HepG2 (cell line): ENCODE measurements around the gene OOSP3. TPM values are rescaled to one million over a fixed set of nuclear protein-coding genes. Genes with fewer than 3 reads are reported as not detected.

Experiments used
- CEBPZ ChIP-seq: IDR thresholded peaks from 2 replicates; pipeline ENCODE4 v1.6.1; 2012; ENCODE audit warnings: low read length, improper control_type of control experiment
- KLF15 ChIP-seq: sonication (generic); formaldehyde crosslinking; IDR thresholded peaks from 2 replicates; pipeline ENCODE4 v1.8.1; 2023; ENCODE audit warnings: borderline replicate concordance, mild to moderate bottlenecking, inconsistent platforms, missing genetic modification reagents, mixed read lengths
- MXD3 ChIP-seq: IDR thresholded peaks from 2 replicates; pipeline ENCODE4 v1.6.1; 2016; ENCODE audit warnings: mild to moderate bottlenecking, missing biosample characterization, missing genetic modification reagents
- PHF5A ChIP-seq: IDR thresholded peaks from one replicate; pipeline ENCODE4 v1.6.1; 2018; ENCODE audit warnings: low read depth, missing genetic modification reagents; ENCODE audit not compliant: unreplicated experiment
- RFX1 ChIP-seq: fragments of 450-650 bp; IDR thresholded peaks from 2 replicates; pipeline ENCODE4 v1.6.1; 2017
- TEAD2 ChIP-seq: sonication (generic); formaldehyde crosslinking; IDR thresholded peaks from 2 replicates; pipeline ENCODE4 v1.9.0; 2021; ENCODE audit warnings: missing genetic modification reagents
- TFAP4 ChIP-seq: sonication (generic); IDR thresholded peaks from 2 replicates; pipeline ENCODE4 v1.6.1; 2016; ENCODE audit warnings: low read depth, borderline replicate concordance
- TFDP2 ChIP-seq: sonication (generic); formaldehyde crosslinking; IDR thresholded peaks from 2 replicates; pipeline ENCODE4 v1.4.0; 2020; ENCODE audit warnings: missing genetic modification reagents
- ZNF33B ChIP-seq: sonication (generic); formaldehyde crosslinking; IDR thresholded peaks from 2 replicates; pipeline ENCODE4 v1.5.1; 2020; ENCODE audit warnings: mild to moderate bottlenecking, missing genetic modification reagents
- polyA plus RNA-seq, 8 experiments: library from polyadenylated mRNA; depleted of rRNA in 3 of 8; stranded (reverse) in 7 of 8; unstranded in 1 of 8; fragments of >200 nt; fragmentation: Illumina TruSeq in 4 of 8; extraction: Trizol in 4 of 8; gene quantifications; 2 replicates each; pipeline versions ENCODE4 v1.2.1 to v1.2.3, GENCODE V29; 2011 to 2016; ENCODE audit warnings: low read depth in 4 of 8, missing spikeins in 1 of 8, mixed read lengths in 1 of 8; ENCODE audit not compliant: insufficient read depth in 1 of 8
- total RNA-seq, 5 experiments: library from RNA; depleted of rRNA; stranded (reverse); fragments of >200 nt; fragmentation: Illumina TruSeq; extraction: Trizol; gene quantifications; 2 replicates each; pipeline ENCODE4 v1.2.3, GENCODE V29; 2016; ENCODE audit warnings: low read depth in 1 of 5

OOSP3 gene
- total and polyA plus RNA-seq, 2 of the 13 experiments (the other 11 are each of a cell fraction or from before 2014, with no cell fraction given), result not detected

- TF ChIP-seq MXD3 (CRISPR knock-in tag), result no peak
- TF ChIP-seq ZNF33B, result no peak
- no peak for TF ChIP-seq CEBPZ
- no peak for TF ChIP-seq TFAP4
- no peak for TF ChIP-seq RFX1
- no peak for TF ChIP-seq TEAD2 (CRISPR knock-in tag)
- TF ChIP-seq KLF15 (CRISPR knock-in tag), result no peak
- no peak for TF ChIP-seq PHF5A (CRISPR knock-in tag)
- no peak for TF ChIP-seq TFDP2 (CRISPR knock-in tag)
Observed at GRCh38 chr11:59943997-59944714, 65.6 kb downstream of the OOSP3 start (continued).
